Mesodermal cell (in vitro differentiated cells): ENCODE results near the gene ZNF117.
"Not testable (repeated sequence)": the region's sequence is repeated elsewhere in the genome, so short reads cannot be mapped to it uniquely, and the experiment has no call there.

Experiments used
- H3K27ac ChIP-seq: 2 replicates; pipeline ENCODE4 v1.7.0; 2013; ENCODE audit warnings: mild to moderate bottlenecking, low read depth, low read length, moderate library complexity; ENCODE audit not compliant: severe bottlenecking
- H3K36me3 ChIP-seq: 2 replicates; pipeline ENCODE4 v1.7.1; 2013; ENCODE audit warnings: mild to moderate bottlenecking, low read length, moderate library complexity; ENCODE audit not compliant: control insufficient read depth, insufficient read depth
- H3K4me1 ChIP-seq: one replicate; pipeline ENCODE4 v1.7.1; 2013; ENCODE audit warnings: mild to moderate bottlenecking, low read length; ENCODE audit not compliant: insufficient read depth, control insufficient read depth, poor library complexity, severe bottlenecking
- H3K4me3 ChIP-seq: 2 replicates; pipeline ENCODE4 v1.7.0; 2013; ENCODE audit warnings: low read length, control low read depth, mild to moderate bottlenecking; ENCODE audit not compliant: insufficient read depth, poor library complexity, severe bottlenecking; ENCODE audit errors: extremely low read depth
- H3K9me3 ChIP-seq: 2 replicates; pipeline ENCODE4 v1.7.1; 2013; ENCODE audit warnings: mild to moderate bottlenecking, low read length, moderate library complexity; ENCODE audit not compliant: control insufficient read depth
- WGBS, 2 experiments: methylation state at CpG; one replicate each; pipeline ENCODE4 v1.1.5; 2013; ENCODE audit warnings: missing lambda C conversion rate in 2 of 2; ENCODE audit not compliant: insufficient coverage in 2 of 2; 5-methylcytosine and 5-hydroxymethylcytosine counted together

The ZNF117 gene

GRCh38 chr7:64946772-64947171 lies 44.1 kb downstream of the ZNF117 start:
- Histone ChIP-seq H3K4me3 (no peak overlapping the region), H3K4me1 (peaks cover 9% of the 10 kb centered on the region), H3K9me3 (no peaks in the 10 kb centered on the region), H3K36me3 (no peaks in the 10 kb centered on the region), H3K27ac (no peak overlapping the region)
- 36 to 41% methylated on average over 3 to 4 of the region's 5 CpGs for WGBS, 2 experiments

- Histone ChIP-seq H3K4me1 (peaks cover 9% of the 10 kb centered on the region), H3K9me3 (no peaks in the 10 kb centered on the region), H3K4me3 (no peak overlapping the region), H3K36me3 (no peaks in the 10 kb centered on the region), H3K27ac (no peak overlapping the region)
- 76 to 86% methylated on average over 2 of the region's 2 CpGs for WGBS, 2 experiments
These were observed 45.2 kb downstream of the ZNF117 start for GRCh38 chr7:64945503-64946175.

- H3K4me3 ChIP-seq, H3K36me3 ChIP-seq, H3K9me3 ChIP-seq, H3K4me1 ChIP-seq, H3K27ac ChIP-seq: not testable (repeated sequence)
- 71 to 90% methylated on average over 2 to 4 of the region's 5 CpGs for WGBS, 2 experiments
These were observed 46.0 kb downstream of the ZNF117 start for GRCh38 chr7:64944667-64945502.

- H3K36me3 ChIP-seq, H3K27ac ChIP-seq, H3K4me3 ChIP-seq, H3K4me1 ChIP-seq, H3K9me3 ChIP-seq: not testable (repeated sequence)
- WGBS, 2 experiments, result 95 to 97% methylated on average over 3 to 6 of the region's 6 CpGs
These were observed 50.8 kb downstream of the ZNF117 start for GRCh38 chr7:64940021-64940420.

GRCh38 chr7:64938540-64938939 lies 52.3 kb downstream of the ZNF117 start:
- no peak overlapping the region for H3K27ac ChIP-seq

GRCh38 chr7:64934478-64934877 lies 56.4 kb downstream of the ZNF117 start:
- Histone ChIP-seq H3K4me1 (no peaks in the 10 kb centered on the region), H3K27ac (no peak overlapping the region), H3K4me3 (no peak overlapping the region), H3K9me3 (peaks cover 17% of the 10 kb centered on the region), H3K36me3 (peaks cover 11% of the 10 kb centered on the region)
- 60% methylated on average over 1 of the region's 1 CpG; no CpG with 5 or more reads in 1 of the 2 experiments for WGBS, 2 experiments

More at GRCh38 chr7:64938540-64938939, 52.3 kb downstream of the ZNF117 start:
- Histone ChIP-seq H3K36me3 (peaks cover 5% of the 10 kb centered on the region), H3K4me3 (no peak overlapping the region), H3K9me3 (peaks cover 1% of the 10 kb centered on the region), H3K4me1 (no peaks in the 10 kb centered on the region)
- no CpG with 5 or more reads among the region's 1 CpG for WGBS, 2 experiments

GRCh38 chr7:64928252-64929187 lies 62.3 kb downstream of the ZNF117 start:
- not testable (repeated sequence) for H3K27ac ChIP-seq, H3K4me3 ChIP-seq, H3K4me1 ChIP-seq
- H3K9me3 ChIP-seq, result peaks cover 55% of the 10 kb centered on the region
- no CpG with 5 or more reads among the region's 4 CpGs for WGBS, 2 experiments
- peaks cover 50% of the 10 kb centered on the region for H3K36me3 ChIP-seq
